ENCODE measurements around the gene GNE. TPM values are rescaled to one million over a fixed set of nuclear protein-coding genes. Genes with fewer than 3 reads are reported as not detected.

GNE gene
- total RNA-seq, 4 donors from 2014 or later, result 30.0 to 42.6 (median 32.6) TPM

DNA sequence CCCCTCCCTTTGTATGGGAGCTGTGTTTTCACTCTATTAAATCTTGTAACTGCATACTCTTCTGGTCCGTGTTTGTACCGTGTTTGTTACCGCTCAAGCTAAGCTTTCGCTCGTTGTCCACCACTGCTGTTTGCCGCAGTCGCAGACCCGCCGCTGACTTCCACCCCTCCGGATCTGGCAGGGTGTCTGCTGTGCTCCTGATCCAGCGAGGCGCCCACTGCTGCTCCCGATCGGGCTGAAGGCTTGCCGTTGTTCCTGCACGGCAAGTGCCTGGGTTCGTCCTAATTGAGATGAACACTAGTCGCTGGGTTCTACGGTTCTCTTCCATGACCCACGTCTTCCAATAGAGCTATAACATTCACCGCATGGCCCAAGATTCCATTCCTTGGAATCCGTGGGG is 6.6 kb upstream of the GNE start:
- Histone ChIP-seq H3K27ac (no peak overlapping the region), H3K9me3 (no peaks in the 10 kb centered on the region), H3K4me3 (no peak overlapping the region), H3K36me3 (no peaks in the 10 kb centered on the region), H3K4me1 (no peaks in the 10 kb centered on the region), H3K27me3 (no peaks in the 10 kb centered on the region)
- 96% methylated on average over 22 of the region's 22 CpGs for WGBS, 2 donors
- DNase-seq (ENCODE audit: low spot score in 2 of 2), result no peak
- no peak for TF ChIP-seq EP300 (IDR thresholded peaks at IDR 0.05)
- TF ChIP-seq POLR2A (IDR thresholded peaks at IDR 0.05), result no peak
- no peak for TF ChIP-seq CTCF (IDR thresholded peaks at IDR 0.05)

GRCh38 chr9:36263683-36264082 is 5.4 kb upstream of the GNE start:
- H3K4me3 ChIP-seq, result no peak overlapping the region
- H3K9me3 ChIP-seq, result no peaks in the 10 kb centered on the region
- WGBS, 2 donors, result 80% methylated on average over 2 of the region's 2 CpGs
- TF ChIP-seq CTCF (IDR thresholded peaks at IDR 0.05), result no peak
- no peak for TF ChIP-seq POLR2A (IDR thresholded peaks at IDR 0.05)
- no peak for TF ChIP-seq EP300 (IDR thresholded peaks at IDR 0.05)
- no peaks in the 10 kb centered on the region for H3K27me3 ChIP-seq
- H3K36me3 ChIP-seq, result no peaks in the 10 kb centered on the region
- H3K4me1 ChIP-seq, result peaks cover 0 to 7% (median 0%) of the 10 kb centered on the region in 4 donors
- no peak for DNase-seq (ENCODE audit: low spot score in 2 of 2)
- H3K27ac ChIP-seq, result no peak overlapping the region

DNA sequence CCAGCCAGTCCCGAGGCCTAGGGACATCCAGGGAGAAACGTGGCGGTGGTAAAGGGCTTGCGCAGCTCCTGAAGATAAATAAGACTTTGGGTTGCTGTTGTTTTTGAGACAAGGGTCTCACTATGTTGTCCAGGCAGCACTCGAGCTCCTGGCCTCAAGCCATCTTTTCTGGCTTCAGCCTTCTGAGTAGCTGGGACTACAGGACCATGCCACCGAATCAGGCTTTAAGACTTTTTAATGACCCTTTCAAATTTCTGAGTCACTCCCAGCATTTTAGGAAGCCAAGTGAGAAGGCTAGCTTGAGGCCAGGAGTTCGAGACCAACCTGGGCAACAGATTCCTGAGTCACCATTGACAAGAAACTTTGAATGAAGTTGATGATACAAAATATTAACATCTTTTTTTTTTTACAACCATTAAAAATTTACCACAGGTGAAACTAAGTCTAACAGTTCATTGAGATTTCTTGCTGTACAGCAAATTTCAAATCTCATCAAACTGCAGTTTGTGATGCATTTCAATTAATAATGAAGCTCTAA is 817 bp upstream of the GNE start:
- no peaks in the 10 kb centered on the region for H3K27me3 ChIP-seq
- H3K27ac ChIP-seq, result peak overlapping the region; percentile 97 to 100 (median 98)
- H3K4me3 ChIP-seq, result peak overlapping the region; percentile 69 to 99 (median 94)
- no peaks in the 10 kb centered on the region for H3K9me3 ChIP-seq
- H3K36me3 ChIP-seq, result peaks cover 0 to 2% (median 0%) of the 10 kb centered on the region in 3 donors
- peak in 1 of 2 donors; percentile 21 for DNase-seq (ENCODE audit: low spot score in 2 of 2)
- WGBS, 2 donors, result 41 to 43% methylated on average over 7 of the region's 7 CpGs
- peaks cover 0 to 23% (median 4%) of the 10 kb centered on the region in 4 donors for H3K4me1 ChIP-seq
- TF ChIP-seq EP300 (IDR thresholded peaks at IDR 0.05) (no peak), POLR2A (IDR thresholded peaks at IDR 0.05) (no peak), CTCF (IDR thresholded peaks at IDR 0.05) (no peak)

GRCh38 chr9:36251428-36251827 is 6.8 kb downstream of the GNE start:
- TF ChIP-seq POLR2A (IDR thresholded peaks at IDR 0.05) (no peak), CTCF (IDR thresholded peaks at IDR 0.05) (no peak), EP300 (IDR thresholded peaks at IDR 0.05) (no peak)
- Histone ChIP-seq H3K4me3 (no peak overlapping the region), H3K36me3 (peaks cover 0 to 8% (median 2%) of the 10 kb centered on the region in 3 donors), H3K4me1 (peaks cover 0 to 19% (median 0%) of the 10 kb centered on the region in 4 donors), H3K27me3 (no peaks in the 10 kb centered on the region), H3K9me3 (no peaks in the 10 kb centered on the region), H3K27ac (no peak overlapping the region)
- DNase-seq (ENCODE audit: low spot score in 2 of 2), result no peak
- 86 to 92% methylated on average over 1 of the region's 1 CpG for WGBS, 2 donors

- H3K4me1 ChIP-seq, result peaks cover 0 to 13% (median 0%) of the 10 kb centered on the region in 4 donors
- TF ChIP-seq CTCF (IDR thresholded peaks at IDR 0.05) (no peak), POLR2A (IDR thresholded peaks at IDR 0.05) (no peak), EP300 (IDR thresholded peaks at IDR 0.05) (no peak)
- no peak overlapping the region for H3K27ac ChIP-seq
- H3K9me3 ChIP-seq, result no peaks in the 10 kb centered on the region
- H3K27me3 ChIP-seq, result no peaks in the 10 kb centered on the region
- no peak overlapping the region for H3K4me3 ChIP-seq
- peaks cover 2 to 19% (median 4%) of the 10 kb centered on the region in 3 donors for H3K36me3 ChIP-seq
- 75 to 89% methylated on average over 1 of the region's 1 CpG for WGBS, 2 donors
- DNase-seq (ENCODE audit: low spot score in 2 of 2), result no peak
Observed at GRCh38 chr9:36250079-36250478, 8.2 kb downstream of the GNE start.
